ENCODE measurements around the gene COX5B. TPM values are rescaled to one million over a fixed set of nuclear protein-coding genes. Genes with fewer than 3 reads are reported as not detected.

Gene COX5B
- total RNA-seq, 1 donor from 2014 or later = 142 TPM

- Mint-ChIP-seq H3K4me3 (no peak overlapping the region), H3K4me1 (peaks cover 24% of the 10 kb centered on the region), H3K9me3 (peaks cover 9% of the 10 kb centered on the region), H3K27ac (ENCODE audit: unreplicated experiment) (no peak overlapping the region), H3K36me3 (ENCODE audit: low read depth) (peaks cover 24% of the 10 kb centered on the region), H3K27me3 (ENCODE audit: low read depth) (no peaks in the 10 kb centered on the region)
- DNase-seq (ENCODE audit: low read depth, low spot score) = no peak
- TF ChIP-seq CTCF (conservative IDR thresholded peaks at IDR 0.05) = no peak
Observed at GRCh38 chr2:97658691-97659157, 12.9 kb downstream of the COX5B start.

GRCh38 chr2:97659256-97660043 is 13.6 kb downstream of the COX5B start:
- peaks cover 4% of the 10 kb centered on the region for H3K9me3 Mint-ChIP-seq
- DNase-seq (ENCODE audit: low read depth, low spot score) = no peak
- no peak overlapping the region for H3K27ac Mint-ChIP-seq (ENCODE audit: unreplicated experiment)
- H3K4me1 Mint-ChIP-seq = peaks cover 24% of the 10 kb centered on the region
- H3K27me3 Mint-ChIP-seq (ENCODE audit: low read depth) = no peaks in the 10 kb centered on the region
- H3K36me3 Mint-ChIP-seq (ENCODE audit: low read depth) = peaks cover 18% of the 10 kb centered on the region
- TF ChIP-seq CTCF (conservative IDR thresholded peaks at IDR 0.05) = no peak
- H3K4me3 Mint-ChIP-seq = no peak overlapping the region

- Mint-ChIP-seq H3K36me3 (ENCODE audit: low read depth) (peaks cover 10% of the 10 kb centered on the region), H3K27ac (ENCODE audit: unreplicated experiment) (peak overlapping the region; percentile 57), H3K27me3 (ENCODE audit: low read depth) (no peaks in the 10 kb centered on the region), H3K4me1 (peaks cover 32% of the 10 kb centered on the region), H3K4me3 (no peak overlapping the region), H3K9me3 (peaks cover under 1% of the 10 kb centered on the region)
- no peak for TF ChIP-seq CTCF (conservative IDR thresholded peaks at IDR 0.05)
- DNase-seq (ENCODE audit: low read depth, low spot score) = no peak
Observed at GRCh38 chr2:97660044-97660774, 14.3 kb downstream of the COX5B start.

GRCh38 chr2:97660775-97661389 is 15.0 kb downstream of the COX5B start:
- Mint-ChIP-seq H3K27ac (ENCODE audit: unreplicated experiment) (no peak overlapping the region), H3K4me3 (peak overlapping the region; percentile 88), H3K9me3 (no peaks in the 10 kb centered on the region), H3K36me3 (ENCODE audit: low read depth) (peaks cover 7% of the 10 kb centered on the region), H3K27me3 (ENCODE audit: low read depth) (no peaks in the 10 kb centered on the region), H3K4me1 (peaks cover 32% of the 10 kb centered on the region)
- no peak for DNase-seq (ENCODE audit: low read depth, low spot score)
- no peak for TF ChIP-seq CTCF (conservative IDR thresholded peaks at IDR 0.05)

GRCh38 chr2:97661927-97662326 is 16.1 kb downstream of the COX5B start:
- H3K9me3 Mint-ChIP-seq = no peaks in the 10 kb centered on the region
- H3K27me3 Mint-ChIP-seq (ENCODE audit: low read depth) = no peaks in the 10 kb centered on the region
- H3K27ac Mint-ChIP-seq (ENCODE audit: unreplicated experiment) = no peak overlapping the region
- no peak for TF ChIP-seq CTCF (conservative IDR thresholded peaks at IDR 0.05)
- H3K4me1 Mint-ChIP-seq = peaks cover 32% of the 10 kb centered on the region
- peak overlapping the region; percentile 88 for H3K4me3 Mint-ChIP-seq
- H3K36me3 Mint-ChIP-seq (ENCODE audit: low read depth) = peaks cover 4% of the 10 kb centered on the region
- DNase-seq (ENCODE audit: low read depth, low spot score) = no peak

Data from neural crest cell (in vitro differentiated cells).